ENCODE data around the gene NIPBL. TPM values are rescaled to one million over a fixed set of nuclear protein-coding genes. Genes with fewer than 3 reads are reported as not detected.
"Not testable (repeated sequence)": the region's sequence is repeated elsewhere in the genome, so short reads cannot be mapped to it uniquely, and the experiment has no call there.

NIPBL gene
- total RNA-seq, 2 donors from 2014 or later, result 56.8 to 71.2 TPM

GRCh38 chr5:37093795-37094194 is 217.2 kb downstream of the NIPBL start:
- not testable (repeated sequence) for H3K4me3 Mint-ChIP-seq; DNase-seq (ENCODE audit: low spot score); H3K27ac Mint-ChIP-seq; ATAC-seq; H3K27me3 Mint-ChIP-seq; H3K9me3 Mint-ChIP-seq; H3K4me1 Mint-ChIP-seq (ENCODE audit: low read depth in 2 of 2)
- H3K36me3 Mint-ChIP-seq, result peaks cover 26% of the 10 kb centered on the region

- not testable (repeated sequence) for H3K4me3 Mint-ChIP-seq; H3K27ac Mint-ChIP-seq; ATAC-seq; H3K27me3 Mint-ChIP-seq; H3K4me1 Mint-ChIP-seq (ENCODE audit: low read depth in 2 of 2); DNase-seq (ENCODE audit: low spot score)
- H3K9me3 Mint-ChIP-seq, result peaks cover 18% of the 10 kb centered on the region
- H3K36me3 Mint-ChIP-seq, result peaks cover 59% of the 10 kb centered on the region
These were observed 222.7 kb downstream of the NIPBL start for GRCh38 chr5:37099267-37099666.

GRCh38 chr5:37103302-37103701 is 226.7 kb downstream of the NIPBL start:
- Mint-ChIP-seq H3K27ac (no peak overlapping the region), H3K36me3 (peaks cover 44% of the 10 kb centered on the region), H3K9me3 (peaks cover 16% of the 10 kb centered on the region), H3K4me1 (ENCODE audit: low read depth in 2 of 2) (peaks cover 0 to 5% of the 10 kb centered on the region in 2 donors), H3K4me3 (no peak overlapping the region), H3K27me3 (no peaks in the 10 kb centered on the region)
- DNase-seq (ENCODE audit: low spot score) (no peak), ATAC-seq (no peak)

DNA sequence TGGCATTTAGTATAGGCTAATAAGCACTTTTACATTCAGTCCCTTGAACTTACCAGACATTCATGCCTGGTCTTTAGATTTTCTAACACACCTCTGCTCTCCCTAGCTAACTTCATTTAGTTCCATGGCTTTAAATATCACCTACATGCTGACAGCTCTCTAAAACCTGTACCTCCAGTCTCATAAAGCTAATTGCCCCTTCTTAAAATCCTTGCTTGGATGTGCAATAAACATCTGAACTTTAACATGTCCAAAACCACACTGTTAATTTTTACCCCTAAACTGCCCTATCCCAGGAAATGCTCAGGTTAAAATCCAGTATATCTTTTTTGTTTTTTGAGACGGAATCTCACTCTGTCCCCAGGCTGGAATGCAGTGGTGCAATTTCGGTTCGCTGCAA is 232.8 kb downstream of the NIPBL start:
- ATAC-seq (no peak), DNase-seq (ENCODE audit: low spot score) (no peak)
- no peaks in the 10 kb centered on the region for H3K27me3 Mint-ChIP-seq
- peak overlapping the region in 1 of 2 donors; percentile 47 for H3K27ac Mint-ChIP-seq
- peaks cover 6% of the 10 kb centered on the region for H3K9me3 Mint-ChIP-seq
- H3K4me3 Mint-ChIP-seq, result no peak overlapping the region
- peaks cover 24 to 27% of the 10 kb centered on the region in 2 donors for H3K4me1 Mint-ChIP-seq (ENCODE audit: low read depth in 2 of 2)
- peaks cover 18% of the 10 kb centered on the region for H3K36me3 Mint-ChIP-seq

DNA sequence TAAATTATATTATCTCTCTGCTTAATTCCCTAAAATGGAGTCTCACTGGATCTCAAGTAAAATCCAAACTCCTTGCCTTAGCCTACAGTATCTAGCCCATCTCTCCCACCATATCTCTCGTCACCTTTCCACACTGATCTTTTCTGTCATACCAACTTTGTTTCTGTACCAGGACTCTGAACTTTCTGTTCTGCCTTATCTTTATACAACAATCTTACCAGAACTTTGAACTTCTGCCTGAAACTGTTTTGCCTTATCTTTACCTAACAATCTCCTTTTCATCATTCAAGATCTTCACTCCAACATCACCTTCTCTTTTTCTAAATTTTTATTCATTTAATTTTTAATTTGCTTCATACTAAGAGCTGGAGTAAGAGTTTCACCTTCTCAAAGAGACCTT is 233.6 kb downstream of the NIPBL start:
- Mint-ChIP-seq H3K36me3 (peaks cover 22% of the 10 kb centered on the region), H3K4me3 (no peak overlapping the region), H3K4me1 (ENCODE audit: low read depth in 2 of 2) (peaks cover 24 to 27% of the 10 kb centered on the region in 2 donors), H3K27ac (peak overlapping the region in 1 of 2 donors; percentile 47), H3K9me3 (peaks cover 6% of the 10 kb centered on the region), H3K27me3 (no peaks in the 10 kb centered on the region)
- ATAC-seq, result no peak
- DNase-seq (ENCODE audit: low spot score), result no peak

DNA sequence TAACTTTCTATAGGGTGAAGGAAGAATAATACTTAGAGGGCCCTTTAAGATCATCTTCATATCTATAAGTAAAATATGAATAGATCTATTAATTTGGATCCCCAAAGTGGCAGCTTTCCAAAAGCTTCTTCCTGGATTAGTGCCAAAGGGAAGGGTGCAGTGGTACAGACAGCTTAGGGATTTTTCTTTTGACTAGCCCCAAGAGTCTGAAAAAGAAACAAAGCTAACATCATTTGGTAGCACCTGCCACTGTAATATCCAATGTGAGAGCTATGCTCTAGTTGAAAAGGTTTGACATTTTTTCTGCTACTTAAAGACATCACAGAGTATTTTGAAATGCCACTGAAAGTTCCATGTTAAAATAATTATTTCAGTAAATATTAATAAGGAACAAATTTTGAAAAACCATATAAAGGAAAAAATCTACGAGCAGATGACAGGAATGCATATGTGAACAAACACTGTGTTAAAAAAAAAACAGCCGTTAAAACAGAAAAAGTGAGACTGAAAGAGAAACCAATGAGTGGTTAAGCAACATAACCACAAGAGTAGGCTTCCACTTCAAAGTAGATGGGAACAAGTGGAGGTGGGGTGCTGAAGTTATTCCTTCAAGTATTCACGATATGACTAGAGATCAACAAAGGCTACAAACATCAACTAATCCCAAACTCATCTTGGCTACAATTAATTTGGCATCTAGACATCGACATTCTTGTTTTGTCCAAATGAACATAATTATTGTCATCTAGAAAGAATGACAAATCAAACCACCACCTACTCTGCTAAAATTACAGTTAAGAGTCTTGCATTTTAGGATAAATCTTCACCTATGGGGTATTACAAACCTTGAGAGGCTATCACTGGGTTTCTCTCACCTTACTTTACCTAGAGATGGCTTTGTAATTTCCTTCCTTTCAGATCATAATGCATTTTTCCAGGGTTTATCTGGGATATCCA is 235.1 kb downstream of the NIPBL start:
- peaks cover 23% of the 10 kb centered on the region for H3K36me3 Mint-ChIP-seq
- peak; percentile 69 for DNase-seq (ENCODE audit: low spot score)
- ATAC-seq, result peak; percentile 86 to 92
- no peaks in the 10 kb centered on the region for H3K27me3 Mint-ChIP-seq
- peaks cover 6% of the 10 kb centered on the region for H3K9me3 Mint-ChIP-seq
- H3K4me3 Mint-ChIP-seq, result peak overlapping the region; percentile 81
- peaks cover 24 to 27% of the 10 kb centered on the region in 2 donors for H3K4me1 Mint-ChIP-seq (ENCODE audit: low read depth in 2 of 2)
- H3K27ac Mint-ChIP-seq, result peak overlapping the region; percentile 47 to 67

GRCh38 chr5:37112383-37112991 is 235.9 kb downstream of the NIPBL start:
- peaks cover 24 to 27% of the 10 kb centered on the region in 2 donors for H3K4me1 Mint-ChIP-seq (ENCODE audit: low read depth in 2 of 2)
- H3K9me3 Mint-ChIP-seq, result peaks cover 6% of the 10 kb centered on the region
- peak overlapping the region; percentile 47 to 67 for H3K27ac Mint-ChIP-seq
- H3K36me3 Mint-ChIP-seq, result peaks cover 23% of the 10 kb centered on the region
- ATAC-seq (peak in 1 of 2 donors; percentile 44), DNase-seq (ENCODE audit: low spot score) (no peak)
- H3K4me3 Mint-ChIP-seq, result peak overlapping the region; percentile 81
- H3K27me3 Mint-ChIP-seq, result no peaks in the 10 kb centered on the region

Measured in natural killer cell treated with Interleukin-12 subunit alpha and Interleukin-12 subunit beta and Interleukin-15 and Interleukin-18, amount 100 ng/mL, for 72 hours (primary cell).